Activated CD8-positive, alpha-beta memory T cell treated with anti-CD3 and anti-CD28 coated beads, Interleukin-2, amount 50 U/mL, for 24 hours (primary cell): ENCODE measurements around the gene SMIM32.

Experiments
- DNase-seq: peaks from one replicate; pipeline ENCODE4 v3.0.0-alpha.2; 2020; ENCODE audit errors: extremely low read depth

Gene SMIM32

GRCh38 chr5:136192526-136193321 lies at the start of gene SMIM32:
SMIM32 (minus strand) TSS chr5:136193162; CDS start chr5:136192524, 638 bp downstream.
- DNase-seq, result no peak

GRCh38 chr5:136242611-136243010 lies 49.6 kb upstream of the SMIM32 start:
- no peak for DNase-seq

GRCh38 chr5:136242136-136242535 lies 49.2 kb upstream of the SMIM32 start:
- DNase-seq, result no peak

- no peak for DNase-seq
Observed at GRCh38 chr5:136240894-136241293, 47.9 kb upstream of the SMIM32 start.

- no peak for DNase-seq
Observed at GRCh38 chr5:136236479-136237083, 43.6 kb upstream of the SMIM32 start.

- no peak for DNase-seq
Observed at GRCh38 chr5:136235321-136235720, 42.4 kb upstream of the SMIM32 start.

- no peak for DNase-seq
Observed at GRCh38 chr5:136232316-136232715, 39.4 kb upstream of the SMIM32 start.

- no peak for DNase-seq
Observed at GRCh38 chr5:136230176-136230575, 37.2 kb upstream of the SMIM32 start.

GRCh38 chr5:136228136-136228757 lies 35.3 kb upstream of the SMIM32 start:
- DNase-seq, result no peak

- no peak for DNase-seq
Observed at GRCh38 chr5:136226401-136226800, 33.4 kb upstream of the SMIM32 start.

- no peak for DNase-seq
Observed at GRCh38 chr5:136225796-136226195, 32.8 kb upstream of the SMIM32 start.

- DNase-seq, result no peak
Observed at GRCh38 chr5:136222580-136223235, 29.7 kb upstream of the SMIM32 start.

- no peak for DNase-seq
Observed at GRCh38 chr5:136221340-136221739, 28.4 kb upstream of the SMIM32 start.

- no peak for DNase-seq
Observed at GRCh38 chr5:136216230-136216629, 23.3 kb upstream of the SMIM32 start.

GRCh38 chr5:136215812-136216211 lies 22.9 kb upstream of the SMIM32 start:
- DNase-seq, result no peak

- DNase-seq, result no peak
Observed at GRCh38 chr5:136213919-136214493, 21.0 kb upstream of the SMIM32 start.

GRCh38 chr5:136212252-136212721 lies 19.3 kb upstream of the SMIM32 start:
- no peak for DNase-seq

- DNase-seq, result no peak
Observed at GRCh38 chr5:136211282-136212040, 18.5 kb upstream of the SMIM32 start.

- DNase-seq, result no peak
Observed at GRCh38 chr5:136210259-136210658, 17.3 kb upstream of the SMIM32 start.

- no peak for DNase-seq
Observed at GRCh38 chr5:136209346-136209910, 16.5 kb upstream of the SMIM32 start.

- DNase-seq, result no peak
Observed at GRCh38 chr5:136208916-136209315, 16.0 kb upstream of the SMIM32 start.
